ENCODE results near the gene GUCA1C. TPM values are rescaled to one million over a fixed set of nuclear protein-coding genes. Genes with fewer than 3 reads are reported as not detected.

GUCA1C gene
- total and polyA plus RNA-seq, 12 donors, result 0.44 to 0.48 TPM; not detected in 10

- Histone ChIP-seq H3K27ac (no peak overlapping the region), H3K9me3 (replicated peaks in 1 of 3) (no peaks in the 10 kb centered on the region), H3K4me1 (replicated peaks in 1 of 2) (no peaks in the 10 kb centered on the region), H3K36me3 (replicated peaks in 1 of 2) (no peaks in the 10 kb centered on the region), H3K4me3 (no peak overlapping the region), H3K27me3 (no peaks in the 10 kb centered on the region)
- TF ChIP-seq POLR2A (IDR thresholded peaks at IDR 0.05) (no peak), CTCF (IDR thresholded peaks at IDR 0.05) (no peak)
- intact Hi-C loops (cut with DNase I), result no loop called here
- WGBS, 4 donors, result 64 to 71% (median 64%) methylated on average over 8 of the region's 8 CpGs
- DNase-seq, result no peak
Observed at GRCh38 chr3:108936924-108937689, 16.6 kb downstream of the GUCA1C start.

- no peaks in the 10 kb centered on the region for H3K9me3 ChIP-seq (replicated peaks in 1 of 3)
- no peak for DNase-seq
- no peaks in the 10 kb centered on the region for H3K4me1 ChIP-seq (replicated peaks in 1 of 2)
- no peaks in the 10 kb centered on the region for H3K36me3 ChIP-seq (replicated peaks in 1 of 2)
- no peak overlapping the region for H3K27ac ChIP-seq
- H3K4me3 ChIP-seq, result no peak overlapping the region
- intact Hi-C loops (cut with DNase I), result no loop called here
- H3K27me3 ChIP-seq, result no peaks in the 10 kb centered on the region
- TF ChIP-seq CTCF (IDR thresholded peaks at IDR 0.05) (no peak), POLR2A (IDR thresholded peaks at IDR 0.05) (no peak)
Observed at GRCh38 chr3:108931035-108931434, 22.6 kb downstream of the GUCA1C start.

- TF ChIP-seq POLR2A (IDR thresholded peaks at IDR 0.05) (no peak), CTCF (IDR thresholded peaks at IDR 0.05) (no peak)
Observed at GRCh38 chr3:108918866-108919265, 34.8 kb downstream of the GUCA1C start.

GRCh38 chr3:108914774-108915641, 38.7 kb downstream of the GUCA1C start:
- WGBS, 4 donors, result 20 to 30% (median 24%) methylated on average over 6 of the region's 6 CpGs
- H3K4me1 ChIP-seq (replicated peaks in 1 of 2), result no peaks in the 10 kb centered on the region
- TF ChIP-seq CTCF (IDR thresholded peaks at IDR 0.05) (peak; percentile 52 to 81 (median 74)), POLR2A (IDR thresholded peaks at IDR 0.05) (no peak)
- no peaks in the 10 kb centered on the region for H3K9me3 ChIP-seq (replicated peaks in 1 of 3)
- peak; percentile 28 to 83 (median 40) for DNase-seq
- H3K27me3 ChIP-seq, result no peaks in the 10 kb centered on the region
- no peaks in the 10 kb centered on the region for H3K36me3 ChIP-seq (replicated peaks in 1 of 2)
- no peak overlapping the region for H3K27ac ChIP-seq
- intact Hi-C loops (cut with DNase I), result loop anchor here (5.0 to 10.0 kb wide), 2 partner anchors 250 to 253 kb away; no protein-coding TSS in a partner anchor
- H3K4me3 ChIP-seq, result no peak overlapping the region

More at GRCh38 chr3:108918866-108919265, 34.8 kb downstream of the GUCA1C start:
- DNase-seq, result no peak
- Histone ChIP-seq H3K27me3 (peaks cover 3% of the 10 kb centered on the region), H3K4me3 (no peak overlapping the region), H3K27ac (no peak overlapping the region), H3K4me1 (replicated peaks in 1 of 2) (no peaks in the 10 kb centered on the region), H3K36me3 (replicated peaks in 1 of 2) (no peaks in the 10 kb centered on the region), H3K9me3 (replicated peaks in 1 of 3) (no peaks in the 10 kb centered on the region)
- intact Hi-C loops (cut with DNase I), result loop anchor here (5.0 to 10.0 kb wide), 2 partner anchors 254 to 257 kb away; no protein-coding TSS in a partner anchor
- WGBS, 4 donors, result 69 to 84% (median 71%) methylated on average over 3 of the region's 3 CpGs
